ENCODE measurements around the gene CCDC33.

The CCDC33 gene

DNA sequence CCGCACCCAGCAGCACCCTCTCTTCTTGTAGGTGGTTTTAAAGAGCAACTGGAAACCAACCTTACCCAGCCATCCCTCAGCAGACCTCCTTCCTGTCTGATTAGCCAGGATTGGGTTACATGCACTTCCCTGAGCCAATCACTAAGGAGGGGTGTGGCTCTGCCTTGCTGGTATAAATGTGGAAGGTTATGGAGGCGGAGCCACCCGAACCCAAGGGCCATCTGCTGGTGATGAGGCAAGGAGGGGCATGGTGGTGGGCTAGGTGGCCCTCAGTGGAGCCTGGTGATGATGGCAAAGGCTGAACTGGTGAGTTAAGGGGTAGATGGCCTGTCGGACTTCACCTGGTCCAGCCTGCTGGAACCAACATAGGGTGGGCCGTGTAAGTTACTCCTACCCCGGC lies 39.8 kb downstream of the CCDC33 start:
- Histone ChIP-seq H3K27me3 (ENCODE audit: insufficient read depth, poor library complexity, severe bottlenecking) (peaks cover 4% of the 10 kb centered on the region), H3K4me3 (replicated peaks; ENCODE audit: insufficient read depth, low read length) (no peak overlapping the region), H3K27ac (replicated peaks) (no peak overlapping the region)
- DNase-seq (ENCODE audit: low read depth in 1 of 2, low spot score in 1 of 2): no peak
- TF ChIP-seq SPI1 (IDR thresholded peaks at IDR 0.05; ENCODE audit: borderline replicate concordance, low read depth): no peak
- TF ChIP-seq GABPA (IDR thresholded peaks at IDR 0.05; ENCODE audit: low read depth): no peak
- no peak for TF ChIP-seq POLR2AphosphoS5 (IDR thresholded peaks at IDR 0.05; ENCODE audit: low read depth)
- no peak for TF ChIP-seq REST (IDR thresholded peaks at IDR 0.05; ENCODE audit: insufficient replicate concordance, low read depth)
- no peak for TF ChIP-seq CTCF (IDR thresholded peaks at IDR 0.05; ENCODE audit: insufficient read depth, low read length)

GRCh38 chr15:74276560-74276959 lies 40.4 kb downstream of the CCDC33 start:
- Histone ChIP-seq H3K27me3 (ENCODE audit: insufficient read depth, poor library complexity, severe bottlenecking) (peaks cover 3% of the 10 kb centered on the region), H3K4me3 (replicated peaks; ENCODE audit: insufficient read depth, low read length) (no peak overlapping the region), H3K27ac (replicated peaks) (no peak overlapping the region)
- TF ChIP-seq CTCF (IDR thresholded peaks at IDR 0.05; ENCODE audit: insufficient read depth, low read length) (no peak), SPI1 (IDR thresholded peaks at IDR 0.05; ENCODE audit: borderline replicate concordance, low read depth) (no peak), REST (IDR thresholded peaks at IDR 0.05; ENCODE audit: insufficient replicate concordance, low read depth) (no peak), POLR2AphosphoS5 (IDR thresholded peaks at IDR 0.05; ENCODE audit: low read depth) (no peak), GABPA (IDR thresholded peaks at IDR 0.05; ENCODE audit: low read depth) (no peak)
- DNase-seq (ENCODE audit: low read depth in 1 of 2, low spot score in 1 of 2): no peak

- TF ChIP-seq REST (IDR thresholded peaks at IDR 0.05; ENCODE audit: insufficient replicate concordance, low read depth): no peak
- TF ChIP-seq POLR2AphosphoS5 (IDR thresholded peaks at IDR 0.05; ENCODE audit: low read depth): no peak
- TF ChIP-seq CTCF (IDR thresholded peaks at IDR 0.05; ENCODE audit: insufficient read depth, low read length): no peak
- TF ChIP-seq GABPA (IDR thresholded peaks at IDR 0.05; ENCODE audit: low read depth): no peak
- no peak for TF ChIP-seq SPI1 (IDR thresholded peaks at IDR 0.05; ENCODE audit: borderline replicate concordance, low read depth)
- H3K27ac ChIP-seq (replicated peaks): no peak overlapping the region
- DNase-seq (ENCODE audit: low read depth in 1 of 2, low spot score in 1 of 2): no peak
- H3K4me3 ChIP-seq (replicated peaks; ENCODE audit: insufficient read depth, low read length): no peak overlapping the region
- H3K27me3 ChIP-seq (ENCODE audit: insufficient read depth, poor library complexity, severe bottlenecking): peaks cover 3% of the 10 kb centered on the region
Measured at GRCh38 chr15:74277242-74277810, 41.2 kb downstream of the CCDC33 start.

Data from HL-60 (cell line).